DOHH2 (cell line): Measurements from ENCODE around the gene NLRP7.

Experiments used
- CTCF ChIP-seq: fragments of 200-600 bp; sonication (generic); IDR thresholded peaks from one replicate; pipeline ENCODE4 v1.5.1; 2014; ENCODE audit warnings: antibody characterized with exemption, mild to moderate bottlenecking, low read depth, low read length; ENCODE audit not compliant: poor library complexity, severe bottlenecking
- EZH2phosphoT487 ChIP-seq: fragments of 200-600 bp; sonication (generic); IDR thresholded peaks from 2 replicates; pipeline ENCODE4 v1.6.1; 2017; ENCODE audit warnings: borderline replicate concordance, mild to moderate bottlenecking, antibody characterized with exemption, low read length, moderate library complexity, mixed read lengths

- TF ChIP-seq CTCF (no peak), EZH2phosphoT487 (no peak)
Measured at GRCh38 chr19:54883228-54883627, 64.1 kb downstream of the NLRP7 start.
